CD4-positive, alpha-beta T cell treated with Interleukin-17A for 1 hour (primary cell): ENCODE data around the gene BCKDHB.
"Not testable (repeated sequence)": the region's sequence is repeated elsewhere in the genome, so short reads cannot be mapped to it uniquely, and the experiment has no call there.

ENCODE experiments used
- DNase-seq: peaks from one replicate; pipeline ENCODE4 v3.0.0-alpha.2; 2020

Gene BCKDHB

GRCh38 chr6:80271074-80271473 lies 164.6 kb downstream of the BCKDHB start:
- DNase-seq = no peak

- DNase-seq = no peak
Observed at GRCh38 chr6:80272988-80273387, 166.5 kb downstream of the BCKDHB start.

GRCh38 chr6:80276861-80277260 lies 170.4 kb downstream of the BCKDHB start:
- no peak for DNase-seq

GRCh38 chr6:80277501-80277900 lies 171.0 kb downstream of the BCKDHB start:
- no peak for DNase-seq

GRCh38 chr6:80280262-80281010 lies 174.0 kb downstream of the BCKDHB start:
- DNase-seq = no peak

GRCh38 chr6:80282913-80283554 lies 176.6 kb downstream of the BCKDHB start:
- no peak for DNase-seq

GRCh38 chr6:80287112-80287511 lies 180.6 kb downstream of the BCKDHB start:
- DNase-seq = no peak

GRCh38 chr6:80287607-80288006 lies 181.1 kb downstream of the BCKDHB start:
- no peak for DNase-seq

- DNase-seq = no peak
Observed at GRCh38 chr6:80289727-80290126, 183.3 kb downstream of the BCKDHB start.

GRCh38 chr6:80294531-80294930 lies 188.1 kb downstream of the BCKDHB start:
- not testable (repeated sequence) for DNase-seq

- no peak for DNase-seq
Observed at GRCh38 chr6:80302716-80303115, 196.2 kb downstream of the BCKDHB start.

GRCh38 chr6:80304014-80304413 lies 197.5 kb downstream of the BCKDHB start:
- DNase-seq = no peak

GRCh38 chr6:80314531-80314930 lies 208.1 kb downstream of the BCKDHB start:
- no peak for DNase-seq

GRCh38 chr6:80316686-80317231 lies 210.3 kb downstream of the BCKDHB start:
- DNase-seq = no peak

- no peak for DNase-seq
Observed at GRCh38 chr6:80319196-80319595, 212.7 kb downstream of the BCKDHB start.

GRCh38 chr6:80321011-80321410 lies 214.5 kb downstream of the BCKDHB start:
- no peak for DNase-seq

- no peak for DNase-seq
Observed at GRCh38 chr6:80325742-80326141, 219.3 kb downstream of the BCKDHB start.

GRCh38 chr6:80328652-80329051 lies 222.2 kb downstream of the BCKDHB start:
- DNase-seq = no peak

- DNase-seq = no peak
Observed at GRCh38 chr6:80329496-80329895, 223.0 kb downstream of the BCKDHB start.

- no peak for DNase-seq
Observed at GRCh38 chr6:80330961-80331360, 224.5 kb downstream of the BCKDHB start.

GRCh38 chr6:80331522-80331921 lies 225.1 kb downstream of the BCKDHB start:
- no peak for DNase-seq

- DNase-seq = no peak
Observed at GRCh38 chr6:80331974-80332373, 225.5 kb downstream of the BCKDHB start.

- DNase-seq = no peak
Observed at GRCh38 chr6:80333342-80333741, 226.9 kb downstream of the BCKDHB start.

- DNase-seq = no peak
Observed at GRCh38 chr6:80335121-80335531, 228.7 kb downstream of the BCKDHB start.
